HepG2 (cell line): ENCODE results near the gene DDRGK1. TPM values are rescaled to one million over a fixed set of nuclear protein-coding genes. Genes with fewer than 3 reads are reported as not detected.

ENCODE experiments used
- BCL6 ChIP-seq: IDR thresholded peaks from 2 replicates; pipeline ENCODE4 v1.6.1; 2016; ENCODE audit warnings: missing genetic modification reagents, missing compliant biosample characterization
- ETV5 ChIP-seq: IDR thresholded peaks from 2 replicates; pipeline ENCODE4 v1.6.1; 2018; ENCODE audit warnings: missing biosample characterization, missing genetic modification reagents, inconsistent platforms, borderline replicate concordance
- EZH2 ChIP-seq: conservative IDR thresholded peaks from 2 replicates; pipeline ENCODE4 v1.6.1; 2012; ENCODE audit warnings: mild to moderate bottlenecking, low read depth, low read length, moderate library complexity
- MBNL3 ChIP-seq: fragments of 250-450 bp; sonication (Bioruptor Pico); conservative IDR thresholded peaks from 2 replicates; pipeline ENCODE4 v1.8.0; 2022; ENCODE audit warnings: mild to moderate bottlenecking, inconsistent platforms
- NCOA2 ChIP-seq: sonication (generic); formaldehyde crosslinking; IDR thresholded peaks from 2 replicates; pipeline ENCODE4 v1.8.0; 2022; ENCODE audit warnings: inconsistent platforms
- NFIC ChIP-seq: IDR thresholded peaks from 2 replicates; pipeline ENCODE4 v1.6.1; 2012; ENCODE audit warnings: mild to moderate bottlenecking, low read length, inconsistent platforms
- RAD51 ChIP-seq: fragments of 450-650 bp; IDR thresholded peaks from 2 replicates; pipeline ENCODE4 v1.6.1; 2016; ENCODE audit warnings: borderline replicate concordance
- RBFOX2 ChIP-seq: fragments of 200-400 bp; formaldehyde crosslinking; IDR thresholded peaks from 2 replicates; pipeline ENCODE4 v1.6.1; 2017; ENCODE audit warnings: low read depth, mild to moderate bottlenecking, low read length
- RFX1 ChIP-seq: fragments of 450-650 bp; IDR thresholded peaks from 2 replicates; pipeline ENCODE4 v1.6.1; 2017
- RXRB ChIP-seq: IDR thresholded peaks from 2 replicates; pipeline ENCODE4 v1.6.1; 2016; ENCODE audit warnings: borderline replicate concordance, missing genetic modification reagents, missing compliant biosample characterization
- SIN3A ChIP-seq: IDR thresholded peaks from 2 replicates; pipeline ENCODE4 v1.6.1; 2011; ENCODE audit warnings: low read depth, mild to moderate bottlenecking, control low read depth, low read length, borderline replicate concordance
- SMC3 ChIP-seq: IDR thresholded peaks from 2 replicates; pipeline ENCODE4 v1.6.1; 2011; ENCODE audit warnings: low read length, improper control_type of control experiment
- ZNF180 ChIP-seq: sonication (generic); formaldehyde crosslinking; IDR thresholded peaks from 2 replicates; pipeline ENCODE4 v1.4.0; 2020; ENCODE audit warnings: low read depth, missing genetic modification reagents, borderline replicate concordance
- ZNF431 ChIP-seq: sonication (generic); formaldehyde crosslinking; IDR thresholded peaks from 2 replicates; pipeline ENCODE4 v1.9.0; 2022; ENCODE audit warnings: missing genetic modification reagents, low read depth, mild to moderate bottlenecking, borderline replicate concordance
- ZNF784 ChIP-seq: sonication (generic); formaldehyde crosslinking; IDR thresholded peaks from 2 replicates; pipeline ENCODE4 v1.5.1; 2020; ENCODE audit warnings: missing genetic modification reagents, mild to moderate bottlenecking, borderline replicate concordance
- polyA plus RNA-seq, 8 experiments: library from polyadenylated mRNA; depleted of rRNA in 3 of 8; stranded (reverse) in 7 of 8; unstranded in 1 of 8; fragments of >200 nt; fragmentation: Illumina TruSeq in 4 of 8; extraction: Trizol in 4 of 8; gene quantifications; 2 replicates each; pipeline versions ENCODE4 v1.2.1 to v1.2.3, GENCODE V29; 2011 to 2016; ENCODE audit warnings: low read depth in 4 of 8, missing spikeins in 1 of 8, mixed read lengths in 1 of 8; ENCODE audit not compliant: insufficient read depth in 1 of 8
- total RNA-seq, 5 experiments: library from RNA; depleted of rRNA; stranded (reverse); fragments of >200 nt; fragmentation: Illumina TruSeq; extraction: Trizol; gene quantifications; 2 replicates each; pipeline ENCODE4 v1.2.3, GENCODE V29; 2016; ENCODE audit warnings: low read depth in 1 of 5
- TF ChIP-seq, protein P1 (sequence below), 2 experiments: fragments of 450-650 bp in 1 of 2; sonication (generic) in 1 of 2; formaldehyde crosslinking in 1 of 2; IDR thresholded peaks; 2 replicates each; pipeline versions ENCODE4 v1.6.1 to v1.8.0; 2016 to 2022; ENCODE audit warnings: antibody characterized with exemption in 1 of 2, mild to moderate bottlenecking in 1 of 2, missing genetic modification reagents in 1 of 2
- TF ChIP-seq, protein P2 (sequence below): sonication (generic); formaldehyde crosslinking; IDR thresholded peaks from 2 replicates; pipeline ENCODE4 v1.5.1; 2020; ENCODE audit warnings: missing genetic modification reagents, mild to moderate bottlenecking, borderline replicate concordance
- TF ChIP-seq, protein P3 (sequence below): sonication (generic); formaldehyde crosslinking; IDR thresholded peaks from 2 replicates; pipeline ENCODE4 v1.8.1; 2023; ENCODE audit warnings: mild to moderate bottlenecking, moderate library complexity, missing genetic modification reagents

DDRGK1 gene
- total and polyA plus RNA-seq, 2 of the 13 experiments (the other 11 are each of a cell fraction or from before 2014, with no cell fraction given): 96.7 to 149 TPM

GRCh38 chr20:3250091-3250504 is 45.6 kb upstream of the DDRGK1 start (continued):
- TF ChIP-seq, protein P1, sequence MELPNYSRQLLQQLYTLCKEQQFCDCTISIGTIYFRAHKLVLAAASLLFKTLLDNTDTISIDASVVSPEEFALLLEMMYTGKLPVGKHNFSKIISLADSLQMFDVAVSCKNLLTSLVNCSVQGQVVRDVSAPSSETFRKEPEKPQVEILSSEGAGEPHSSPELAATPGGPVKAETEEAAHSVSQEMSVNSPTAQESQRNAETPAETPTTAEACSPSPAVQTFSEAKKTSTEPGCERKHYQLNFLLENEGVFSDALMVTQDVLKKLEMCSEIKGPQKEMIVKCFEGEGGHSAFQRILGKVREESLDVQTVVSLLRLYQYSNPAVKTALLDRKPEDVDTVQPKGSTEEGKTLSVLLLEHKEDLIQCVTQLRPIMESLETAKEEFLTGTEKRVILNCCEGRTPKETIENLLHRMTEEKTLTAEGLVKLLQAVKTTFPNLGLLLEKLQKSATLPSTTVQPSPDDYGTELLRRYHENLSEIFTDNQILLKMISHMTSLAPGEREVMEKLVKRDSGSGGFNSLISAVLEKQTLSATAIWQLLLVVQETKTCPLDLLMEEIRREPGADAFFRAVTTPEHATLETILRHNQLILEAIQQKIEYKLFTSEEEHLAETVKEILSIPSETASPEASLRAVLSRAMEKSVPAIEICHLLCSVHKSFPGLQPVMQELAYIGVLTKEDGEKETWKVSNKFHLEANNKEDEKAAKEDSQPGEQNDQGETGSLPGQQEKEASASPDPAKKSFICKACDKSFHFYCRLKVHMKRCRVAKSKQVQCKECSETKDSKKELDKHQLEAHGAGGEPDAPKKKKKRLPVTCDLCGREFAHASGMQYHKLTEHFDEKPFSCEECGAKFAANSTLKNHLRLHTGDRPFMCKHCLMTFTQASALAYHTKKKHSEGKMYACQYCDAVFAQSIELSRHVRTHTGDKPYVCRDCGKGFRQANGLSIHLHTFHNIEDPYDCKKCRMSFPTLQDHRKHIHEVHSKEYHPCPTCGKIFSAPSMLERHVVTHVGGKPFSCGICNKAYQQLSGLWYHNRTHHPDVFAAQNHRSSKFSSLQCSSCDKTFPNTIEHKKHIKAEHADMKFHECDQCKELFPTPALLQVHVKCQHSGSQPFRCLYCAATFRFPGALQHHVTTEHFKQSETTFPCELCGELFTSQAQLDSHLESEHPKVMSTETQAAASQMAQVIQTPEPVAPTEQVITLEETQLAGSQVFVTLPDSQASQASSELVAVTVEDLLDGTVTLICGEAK (IDR thresholded peaks at IDR 0.05): no peak
- TF ChIP-seq, protein P1 (CRISPR knock-in tag; IDR thresholded peaks at IDR 0.05): no peak
- no peak for TF ChIP-seq NCOA2 (CRISPR knock-in tag)
- TF ChIP-seq ZNF180 (CRISPR knock-in tag): no peak
- no peak for TF ChIP-seq RFX1
- TF ChIP-seq, protein P2, sequence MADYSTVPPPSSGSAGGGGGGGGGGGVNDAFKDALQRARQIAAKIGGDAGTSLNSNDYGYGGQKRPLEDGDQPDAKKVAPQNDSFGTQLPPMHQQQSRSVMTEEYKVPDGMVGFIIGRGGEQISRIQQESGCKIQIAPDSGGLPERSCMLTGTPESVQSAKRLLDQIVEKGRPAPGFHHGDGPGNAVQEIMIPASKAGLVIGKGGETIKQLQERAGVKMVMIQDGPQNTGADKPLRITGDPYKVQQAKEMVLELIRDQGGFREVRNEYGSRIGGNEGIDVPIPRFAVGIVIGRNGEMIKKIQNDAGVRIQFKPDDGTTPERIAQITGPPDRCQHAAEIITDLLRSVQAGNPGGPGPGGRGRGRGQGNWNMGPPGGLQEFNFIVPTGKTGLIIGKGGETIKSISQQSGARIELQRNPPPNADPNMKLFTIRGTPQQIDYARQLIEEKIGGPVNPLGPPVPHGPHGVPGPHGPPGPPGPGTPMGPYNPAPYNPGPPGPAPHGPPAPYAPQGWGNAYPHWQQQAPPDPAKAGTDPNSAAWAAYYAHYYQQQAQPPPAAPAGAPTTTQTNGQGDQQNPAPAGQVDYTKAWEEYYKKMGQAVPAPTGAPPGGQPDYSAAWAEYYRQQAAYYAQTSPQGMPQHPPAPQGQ (CRISPR knock-in tag): no peak
- no peak; the same call in 1 of the 2 replicates for TF ChIP-seq ETV5 (CRISPR knock-in tag)
- TF ChIP-seq EZH2: no peak
- TF ChIP-seq, protein P3, sequence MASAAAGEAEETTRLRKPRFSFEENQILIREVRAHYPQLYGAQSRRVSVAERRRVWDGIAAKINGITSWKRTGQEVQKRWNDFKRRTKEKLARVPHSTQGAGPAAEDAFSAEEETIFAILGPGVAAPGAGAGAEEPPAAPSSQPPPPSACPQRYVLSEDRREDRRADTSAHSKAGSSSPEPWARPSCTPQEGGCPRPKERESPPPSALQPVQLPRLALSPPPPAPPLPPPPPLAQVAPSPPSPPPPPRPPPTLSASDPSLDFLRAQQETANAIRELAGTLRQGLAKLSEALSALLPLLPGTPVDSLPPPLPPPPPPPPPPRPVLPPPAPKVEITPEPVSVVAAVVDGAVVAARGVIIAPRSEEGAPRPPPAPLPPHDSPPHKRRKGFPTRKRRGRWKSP (CRISPR knock-in tag): no peak
- TF ChIP-seq RXRB (CRISPR knock-in tag): peak; percentile 89
- TF ChIP-seq BCL6 (CRISPR knock-in tag): no peak; the same call in 1 of the 2 replicates
- no peak for TF ChIP-seq RAD51
- no peak for TF ChIP-seq ZNF784 (CRISPR knock-in tag)
- no peak for TF ChIP-seq SIN3A
- TF ChIP-seq MBNL3: no peak
- TF ChIP-seq NFIC: no peak
- TF ChIP-seq ZNF431 (CRISPR knock-in tag): no peak
- TF ChIP-seq SMC3: peak; percentile 99
- no peak for TF ChIP-seq RBFOX2
